ENCODE measurements around the gene RNF144A. TPM values are rescaled to one million over a fixed set of nuclear protein-coding genes. Genes with fewer than 3 reads are reported as not detected.

RNF144A gene
- total RNA-seq, 1 experiment from 2014 or later, result 10.3 TPM

DNA sequence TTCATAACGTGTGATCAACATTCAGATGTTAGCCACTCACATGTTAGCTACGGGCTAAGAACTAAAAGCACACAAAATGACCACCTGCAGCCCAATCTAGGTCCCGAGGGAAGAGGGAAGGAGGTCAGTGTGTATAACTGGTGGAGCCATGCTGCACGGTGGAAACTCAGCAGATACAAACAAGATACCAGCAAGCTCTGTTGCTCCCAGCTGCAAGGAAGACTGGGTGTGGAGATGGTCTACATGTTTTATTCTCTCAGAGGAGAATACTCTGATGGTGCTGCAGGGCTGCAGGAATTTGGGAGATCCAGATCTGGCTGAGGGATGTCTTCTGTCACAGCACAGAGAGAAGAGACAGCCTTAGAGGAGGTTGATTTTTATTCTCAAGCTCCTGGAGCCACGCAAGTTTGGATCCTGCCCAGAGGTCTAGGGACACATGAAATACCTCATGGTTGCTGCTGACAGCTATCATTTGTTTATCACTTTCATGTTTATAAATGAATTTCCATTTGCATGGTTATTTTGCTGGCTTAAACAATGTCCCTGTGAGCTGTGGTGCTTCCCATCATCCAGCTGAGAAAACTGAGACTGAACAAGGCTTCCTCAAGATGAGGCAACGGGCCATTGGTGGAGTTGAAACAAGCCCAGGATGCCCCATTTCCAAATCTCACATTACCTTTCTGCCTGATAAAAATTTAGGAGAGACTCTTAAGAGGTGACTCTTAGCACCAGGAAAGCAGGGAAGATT is 30.9 kb downstream of the RNF144A start:
- no peak for DNase-seq (ENCODE audit: low read depth)

GRCh38 chr2:6948677-6949351 is 31.6 kb downstream of the RNF144A start:
- DNase-seq (ENCODE audit: low read depth), result no peak

DNA sequence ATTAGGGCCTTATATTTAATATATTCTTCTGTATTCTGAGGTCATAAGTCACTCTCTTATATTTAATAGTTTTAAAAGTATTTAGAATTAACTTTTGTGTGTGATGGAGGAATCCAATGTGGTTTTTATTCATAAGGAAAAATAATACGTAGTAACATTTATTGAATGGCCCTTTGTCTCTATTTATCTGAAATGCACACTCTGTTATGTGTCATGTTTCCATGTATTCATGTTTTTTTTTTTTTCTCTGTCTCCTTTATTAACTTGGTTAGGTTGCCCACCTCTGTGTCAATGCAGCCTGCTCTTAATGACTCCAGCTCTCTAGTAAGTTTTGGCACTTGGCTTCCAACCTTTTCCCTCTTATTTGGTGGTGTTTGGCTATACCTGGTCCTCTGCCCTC is 33.8 kb downstream of the RNF144A start:
- DNase-seq (ENCODE audit: low read depth), result no peak

DNA sequence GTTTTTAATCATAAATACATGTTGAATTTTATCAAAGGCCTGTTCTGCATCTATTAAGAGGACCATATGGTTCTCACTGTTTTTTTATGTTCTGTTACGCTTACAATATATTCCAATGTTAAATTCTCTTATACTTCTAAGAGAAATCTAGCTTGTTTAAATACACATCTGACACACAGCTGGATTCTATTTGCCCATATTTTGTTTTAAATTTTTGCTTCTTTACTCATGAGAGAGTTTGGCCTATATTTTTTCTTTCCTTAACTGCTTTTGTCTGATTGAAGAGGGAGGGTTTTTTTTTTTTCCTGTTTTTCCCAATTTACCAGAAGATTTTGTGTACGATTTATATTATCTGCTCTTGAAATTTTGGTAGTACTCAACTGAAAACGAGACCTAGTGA is 34.9 kb downstream of the RNF144A start:
- DNase-seq (ENCODE audit: low read depth), result no peak

- DNase-seq (ENCODE audit: low read depth), result no peak
These were observed 37.4 kb downstream of the RNF144A start for GRCh38 chr2:6954586-6954985.

DNA sequence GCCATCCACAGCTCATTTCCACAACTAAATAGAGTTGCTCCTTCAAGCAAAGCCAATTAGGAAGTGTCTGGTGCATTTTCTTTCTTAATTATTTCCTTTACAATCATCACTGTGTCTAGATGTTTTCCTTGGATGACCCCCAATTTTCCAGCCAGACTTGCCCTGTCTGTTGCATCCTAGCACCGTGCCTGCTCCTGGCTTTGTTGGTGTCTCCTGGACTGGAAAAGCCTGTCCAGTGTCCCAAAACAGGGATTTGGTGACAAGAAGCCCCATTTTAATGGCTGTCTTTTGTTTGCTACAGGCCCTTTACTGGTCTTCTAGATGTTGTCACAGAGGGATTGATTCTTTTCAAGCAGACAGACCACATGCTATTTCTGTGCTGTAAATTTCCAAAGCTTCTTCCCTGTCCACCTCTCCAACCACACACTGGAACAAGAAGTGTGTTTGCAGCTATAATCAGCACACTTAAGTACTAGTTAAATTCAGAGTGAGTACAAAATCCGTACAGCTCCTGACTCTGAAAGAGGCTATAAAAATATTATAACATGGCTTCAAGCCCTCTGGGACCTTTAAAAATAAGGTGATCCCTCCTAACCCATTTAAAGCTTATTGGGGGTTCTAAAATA is 38.4 kb downstream of the RNF144A start:
- no peak for DNase-seq (ENCODE audit: low read depth)

DNA sequence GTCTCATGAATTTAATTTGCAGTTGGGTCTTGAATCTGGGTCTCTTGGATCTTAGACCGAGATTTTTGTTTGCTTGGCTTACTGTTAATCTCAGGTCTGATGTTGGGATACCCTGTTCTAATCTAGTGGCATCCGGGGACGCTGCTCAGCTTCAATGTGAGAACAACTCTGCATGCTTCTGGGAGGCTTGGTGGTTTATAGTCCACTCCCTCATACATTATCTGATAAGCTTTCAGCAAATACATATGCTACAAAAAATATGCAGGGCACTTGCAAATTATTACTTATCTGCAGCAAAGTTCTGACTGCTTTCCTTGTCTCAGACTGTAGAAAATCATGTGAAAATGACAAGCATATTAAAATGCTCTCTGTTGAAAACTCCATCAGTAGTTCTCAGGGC is 39.4 kb downstream of the RNF144A start:
- no peak for DNase-seq (ENCODE audit: low read depth)

DNA sequence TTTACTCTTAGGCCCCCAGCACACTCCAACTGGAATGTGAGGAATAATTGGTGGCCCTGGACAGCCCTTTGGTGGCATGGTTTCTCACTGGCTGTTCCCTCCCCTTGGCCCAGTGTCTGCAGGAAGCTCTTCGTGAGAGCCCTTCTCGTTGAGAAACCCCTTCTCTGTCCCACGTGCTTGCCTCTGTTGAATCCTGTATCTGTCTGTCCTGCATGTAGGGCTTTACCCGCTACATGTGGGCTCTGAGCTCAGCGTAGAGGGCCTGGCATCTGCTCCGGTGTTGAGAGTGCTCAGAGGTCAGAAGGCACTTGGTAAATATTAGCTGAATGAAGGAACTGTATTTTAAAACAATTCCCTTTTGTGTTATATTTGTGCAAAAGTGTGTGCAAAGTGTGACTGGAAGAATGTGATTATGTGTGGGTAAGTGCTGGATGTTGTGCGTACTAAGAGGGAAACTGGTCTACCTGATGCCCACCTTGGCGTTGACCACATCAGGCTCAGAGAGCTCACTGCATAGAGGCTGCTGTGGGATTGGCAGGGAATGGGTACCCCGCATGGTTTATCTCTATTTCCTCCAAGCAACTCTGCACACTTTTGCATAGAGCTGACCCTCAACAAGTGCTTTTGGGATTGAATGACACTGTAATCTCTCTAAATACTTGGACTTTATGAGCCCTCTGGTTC is 40.0 kb downstream of the RNF144A start:
- DNase-seq (ENCODE audit: low read depth), result no peak

DNA sequence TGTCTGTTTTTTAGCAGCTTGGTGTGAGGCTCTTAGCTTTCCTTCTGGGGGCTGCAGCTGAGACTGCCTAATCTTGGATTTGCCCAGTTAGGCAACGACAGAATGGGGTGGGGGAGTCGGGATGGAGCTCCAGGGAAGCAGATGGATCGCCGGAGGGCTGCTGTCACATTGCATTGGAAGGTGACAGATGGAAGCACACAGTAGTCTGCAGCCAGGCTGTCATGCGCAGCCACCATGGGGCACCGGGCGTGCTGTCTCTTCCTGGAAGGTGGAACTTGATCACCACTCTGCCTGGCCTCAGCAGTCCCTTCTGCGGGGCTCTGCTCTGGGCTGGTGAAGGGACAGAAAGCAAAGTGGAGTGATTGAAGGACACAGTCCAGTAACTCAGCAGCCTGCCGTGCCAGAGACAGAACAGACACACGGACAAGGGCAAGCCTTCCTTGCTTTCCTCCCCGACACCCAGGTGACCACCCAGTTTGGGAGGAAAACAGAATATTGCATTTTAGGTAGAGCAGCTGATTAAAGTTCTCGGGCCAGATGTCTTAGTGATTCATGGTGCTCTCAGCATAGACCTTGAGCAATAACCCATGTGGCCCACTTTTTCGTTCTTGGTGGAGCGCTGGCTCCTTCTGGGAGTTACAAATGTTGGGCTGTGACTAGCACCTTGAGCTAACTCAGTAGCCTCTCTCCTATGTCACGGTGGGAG is 40.9 kb downstream of the RNF144A start:
- DNase-seq (ENCODE audit: low read depth), result no peak

GRCh38 chr2:6958616-6959235 is 41.5 kb downstream of the RNF144A start:
- DNase-seq (ENCODE audit: low read depth), result peak; percentile 23

- no peak for DNase-seq (ENCODE audit: low read depth)
These were observed 42.5 kb downstream of the RNF144A start for GRCh38 chr2:6959751-6960150.

DNA sequence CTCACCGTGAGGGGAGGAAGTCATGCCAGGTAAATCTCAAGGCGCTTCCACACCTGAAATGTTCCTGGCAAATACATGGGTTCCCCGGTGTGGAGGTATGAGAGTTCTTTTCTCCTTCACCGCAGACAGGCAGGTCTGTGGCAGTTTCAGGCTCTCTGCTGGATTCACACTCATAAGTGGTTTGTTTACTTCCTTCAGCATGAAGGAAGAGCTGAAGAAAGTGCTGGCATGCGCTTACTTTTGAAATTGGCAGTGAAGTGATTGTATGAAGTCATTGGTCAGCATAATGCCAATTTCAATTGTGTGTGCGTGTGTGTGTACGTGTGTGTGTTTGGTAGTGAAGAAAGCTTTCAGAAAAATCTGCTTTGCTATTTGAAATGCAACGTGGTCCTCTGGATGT is 43.4 kb downstream of the RNF144A start:
- DNase-seq (ENCODE audit: low read depth), result no peak

DNA sequence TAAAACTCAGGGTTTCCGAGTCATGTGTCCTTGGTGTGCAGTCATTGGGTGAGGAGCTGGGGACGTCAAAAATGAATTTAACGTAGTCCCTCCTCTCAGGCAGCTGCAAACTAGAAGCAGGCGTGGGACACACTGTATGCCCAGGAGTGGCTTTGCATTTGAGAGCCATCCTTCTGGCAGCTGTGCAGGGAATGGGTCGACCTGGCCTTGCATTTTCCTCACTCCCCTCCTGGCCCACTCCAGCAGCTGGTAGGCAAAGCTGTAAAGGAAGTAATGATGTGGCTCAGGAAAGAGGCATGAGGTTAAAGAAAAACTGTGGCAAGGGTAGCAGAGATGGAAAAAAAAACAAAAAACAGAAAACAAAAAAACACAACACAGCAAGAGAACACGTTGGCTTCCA is 46.5 kb downstream of the RNF144A start:
- no peak for DNase-seq (ENCODE audit: low read depth)

DNA sequence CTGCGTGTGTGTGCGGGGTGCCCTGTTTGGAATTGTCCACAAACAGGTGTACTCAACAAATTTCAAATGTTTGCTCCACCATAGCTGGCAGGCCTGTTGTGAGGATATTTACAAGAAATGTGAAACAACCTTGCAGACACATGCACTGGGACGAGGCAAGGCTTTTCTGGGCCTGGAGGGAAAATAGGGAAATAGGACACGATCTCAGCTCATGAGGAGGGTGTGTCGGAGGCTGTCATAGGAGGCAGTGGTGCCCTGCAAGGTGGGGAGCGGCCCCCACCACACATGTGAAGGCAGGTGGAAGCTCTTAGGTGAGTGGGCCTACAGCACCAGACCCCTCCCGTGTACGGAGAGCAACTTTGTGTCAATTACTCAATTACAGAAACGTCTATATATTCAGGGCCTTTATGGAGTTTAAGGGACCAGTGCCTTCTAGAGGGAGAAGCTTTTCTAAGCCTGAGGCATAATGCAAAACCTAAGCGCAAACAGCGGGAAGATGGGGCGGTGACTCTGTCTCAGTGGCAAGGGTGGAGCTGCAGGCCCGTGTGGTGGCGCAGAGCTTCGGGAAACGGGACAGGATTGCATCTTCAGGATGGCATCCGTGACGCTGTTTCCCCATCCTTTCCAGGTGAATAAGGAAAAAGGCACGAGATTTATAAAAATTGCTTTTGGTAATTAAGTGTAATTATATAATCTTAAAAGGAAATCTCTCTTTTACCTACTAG is 48.0 kb downstream of the RNF144A start:
- DNase-seq (ENCODE audit: low read depth), result no peak

GRCh38 chr2:6966446-6966940 is 49.3 kb downstream of the RNF144A start:
- DNase-seq (ENCODE audit: low read depth), result no peak

DNA sequence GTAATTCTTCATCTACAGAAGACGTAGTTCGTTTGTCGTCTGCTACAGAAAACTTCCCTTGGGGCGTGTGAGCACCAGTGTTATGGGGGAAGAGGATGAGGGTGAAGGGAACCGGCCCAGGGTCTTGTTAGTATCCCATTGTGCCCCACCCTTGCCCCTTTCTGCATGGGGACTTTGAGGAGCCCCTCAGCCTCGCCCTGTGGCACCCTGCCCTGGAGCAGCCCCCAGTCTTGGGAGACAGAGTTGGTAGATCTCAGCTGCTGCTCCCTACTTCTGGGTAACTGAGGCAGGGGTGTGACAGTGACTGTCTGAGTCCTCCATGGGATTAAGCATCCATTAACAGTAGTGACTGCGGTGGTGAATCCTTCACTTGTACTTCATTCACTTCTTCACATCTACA is 50.1 kb downstream of the RNF144A start:
- no peak for DNase-seq (ENCODE audit: low read depth)

- peak; percentile 46 for DNase-seq (ENCODE audit: low read depth)
These were observed 51.3 kb downstream of the RNF144A start for GRCh38 chr2:6968319-6969100.

DNA sequence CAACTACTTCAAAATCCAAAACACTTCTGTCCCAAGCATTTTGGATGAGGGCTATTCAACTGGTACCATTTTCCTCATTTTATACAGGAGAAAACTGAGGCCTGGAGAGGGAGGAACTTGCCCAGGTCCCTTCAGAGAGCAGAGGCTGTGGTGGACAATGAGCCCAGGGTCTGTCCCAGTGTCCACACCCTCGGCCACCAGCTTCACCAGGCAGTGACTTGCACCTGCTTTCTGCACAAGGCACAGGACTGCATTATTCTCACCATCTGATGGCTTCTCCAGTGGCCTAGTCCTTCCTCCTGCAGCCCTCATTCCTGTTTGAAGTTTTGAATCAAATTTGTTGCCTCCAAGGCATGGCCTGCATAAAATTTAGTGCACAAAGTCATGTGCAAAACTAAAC is 53.3 kb downstream of the RNF144A start:
- DNase-seq (ENCODE audit: low read depth), result no peak

- DNase-seq (ENCODE audit: low read depth), result no peak
These were observed 53.8 kb downstream of the RNF144A start for GRCh38 chr2:6970976-6971480.

DNA sequence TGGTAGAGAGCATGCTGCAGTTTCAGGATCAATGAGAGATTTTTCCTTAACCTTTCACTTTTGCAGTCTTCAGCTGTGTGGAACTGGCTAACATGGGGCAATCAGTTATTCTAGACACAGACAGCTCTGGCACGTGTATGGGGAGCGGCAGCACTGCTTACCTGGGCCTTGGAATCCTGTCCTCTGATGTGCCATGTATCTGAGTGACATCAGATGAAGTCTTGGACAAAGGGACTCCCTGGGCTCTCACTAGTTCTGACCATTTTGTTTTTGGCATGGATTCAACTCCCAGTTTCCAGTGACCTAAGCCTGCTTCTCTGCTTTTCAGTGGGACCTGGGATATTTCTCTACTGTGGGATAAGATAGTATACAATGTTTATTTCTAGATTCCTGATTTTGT is 54.3 kb downstream of the RNF144A start:
- no peak for DNase-seq (ENCODE audit: low read depth)
